ENCODE results near the gene LRRTM4. TPM values are rescaled to one million over a fixed set of nuclear protein-coding genes. Genes with fewer than 3 reads are reported as not detected.

The LRRTM4 gene
- total and polyA plus RNA-seq, 2 experiments from 2014 or later = 4.5 to 15.4 TPM

GRCh38 chr2:77296791-77297190, 225.4 kb downstream of the LRRTM4 start (continued):
- no peak for TF ChIP-seq CTCF (conservative IDR thresholded peaks at IDR 0.05; ENCODE audit: low read depth in 2 of 2)

- Histone ChIP-seq H3K36me3 (ENCODE audit: insufficient read depth) (no peaks in the 10 kb centered on the region), H3K27me3 (ENCODE audit: insufficient read depth) (no peaks in the 10 kb centered on the region), H3K79me2 (replicated peaks; ENCODE audit: insufficient read depth) (no peaks in the 10 kb centered on the region), H3K4me1 (ENCODE audit: insufficient read depth) (no peaks in the 10 kb centered on the region), H3K27ac (ENCODE audit: low read depth) (no peak overlapping the region), H2AFZ (no peak overlapping the region), H3F3A (replicated peaks; ENCODE audit: low read depth) (no peaks in the 10 kb centered on the region), H3K4me2 (no peak overlapping the region), H3K4me3 (no peak overlapping the region), H4K20me1 (replicated peaks; ENCODE audit: insufficient read depth) (no peaks in the 10 kb centered on the region), H3K9me2 (ENCODE audit: insufficient read depth) (peaks cover 3% of the 10 kb centered on the region; the same call in 1 of the 2 replicates)
- DNase-seq (ENCODE audit: low spot score) = no peak
- Mint-ChIP-seq H3K9me3 (no peaks in the 10 kb centered on the region), H3K4me1 (no peaks in the 10 kb centered on the region), H3K27me3 (ENCODE audit: insufficient read depth, low read depth, poor library complexity) (peaks cover 1% of the 10 kb centered on the region), H3K27ac (no peak overlapping the region), H3K36me3 (ENCODE audit: low read depth) (no peaks in the 10 kb centered on the region), H3K4me3 (no peak overlapping the region)
- no peak for TF ChIP-seq STAT1 (IDR thresholded peaks at IDR 0.05; ENCODE audit: unreplicated experiment)
- no peak for TF ChIP-seq ZNF114 (CRISPR knock-in tag; IDR thresholded peaks at IDR 0.05)
- TF ChIP-seq NANOG (IDR thresholded peaks at IDR 0.05; ENCODE audit: borderline replicate concordance) = no peak
- no peak for TF ChIP-seq CTCF (conservative IDR thresholded peaks at IDR 0.05; ENCODE audit: low read depth in 2 of 2)
- no peak for TF ChIP-seq ZNF331 (CRISPR knock-in tag; IDR thresholded peaks at IDR 0.05; ENCODE audit: low read depth)
- TF ChIP-seq POLR2AphosphoS5 (IDR thresholded peaks at IDR 0.05; ENCODE audit: low read depth) = no peak
- no peak for TF ChIP-seq EZH2 (IDR thresholded peaks at IDR 0.05; ENCODE audit: low read depth, unreplicated experiment)
- TF ChIP-seq, protein P1, sequence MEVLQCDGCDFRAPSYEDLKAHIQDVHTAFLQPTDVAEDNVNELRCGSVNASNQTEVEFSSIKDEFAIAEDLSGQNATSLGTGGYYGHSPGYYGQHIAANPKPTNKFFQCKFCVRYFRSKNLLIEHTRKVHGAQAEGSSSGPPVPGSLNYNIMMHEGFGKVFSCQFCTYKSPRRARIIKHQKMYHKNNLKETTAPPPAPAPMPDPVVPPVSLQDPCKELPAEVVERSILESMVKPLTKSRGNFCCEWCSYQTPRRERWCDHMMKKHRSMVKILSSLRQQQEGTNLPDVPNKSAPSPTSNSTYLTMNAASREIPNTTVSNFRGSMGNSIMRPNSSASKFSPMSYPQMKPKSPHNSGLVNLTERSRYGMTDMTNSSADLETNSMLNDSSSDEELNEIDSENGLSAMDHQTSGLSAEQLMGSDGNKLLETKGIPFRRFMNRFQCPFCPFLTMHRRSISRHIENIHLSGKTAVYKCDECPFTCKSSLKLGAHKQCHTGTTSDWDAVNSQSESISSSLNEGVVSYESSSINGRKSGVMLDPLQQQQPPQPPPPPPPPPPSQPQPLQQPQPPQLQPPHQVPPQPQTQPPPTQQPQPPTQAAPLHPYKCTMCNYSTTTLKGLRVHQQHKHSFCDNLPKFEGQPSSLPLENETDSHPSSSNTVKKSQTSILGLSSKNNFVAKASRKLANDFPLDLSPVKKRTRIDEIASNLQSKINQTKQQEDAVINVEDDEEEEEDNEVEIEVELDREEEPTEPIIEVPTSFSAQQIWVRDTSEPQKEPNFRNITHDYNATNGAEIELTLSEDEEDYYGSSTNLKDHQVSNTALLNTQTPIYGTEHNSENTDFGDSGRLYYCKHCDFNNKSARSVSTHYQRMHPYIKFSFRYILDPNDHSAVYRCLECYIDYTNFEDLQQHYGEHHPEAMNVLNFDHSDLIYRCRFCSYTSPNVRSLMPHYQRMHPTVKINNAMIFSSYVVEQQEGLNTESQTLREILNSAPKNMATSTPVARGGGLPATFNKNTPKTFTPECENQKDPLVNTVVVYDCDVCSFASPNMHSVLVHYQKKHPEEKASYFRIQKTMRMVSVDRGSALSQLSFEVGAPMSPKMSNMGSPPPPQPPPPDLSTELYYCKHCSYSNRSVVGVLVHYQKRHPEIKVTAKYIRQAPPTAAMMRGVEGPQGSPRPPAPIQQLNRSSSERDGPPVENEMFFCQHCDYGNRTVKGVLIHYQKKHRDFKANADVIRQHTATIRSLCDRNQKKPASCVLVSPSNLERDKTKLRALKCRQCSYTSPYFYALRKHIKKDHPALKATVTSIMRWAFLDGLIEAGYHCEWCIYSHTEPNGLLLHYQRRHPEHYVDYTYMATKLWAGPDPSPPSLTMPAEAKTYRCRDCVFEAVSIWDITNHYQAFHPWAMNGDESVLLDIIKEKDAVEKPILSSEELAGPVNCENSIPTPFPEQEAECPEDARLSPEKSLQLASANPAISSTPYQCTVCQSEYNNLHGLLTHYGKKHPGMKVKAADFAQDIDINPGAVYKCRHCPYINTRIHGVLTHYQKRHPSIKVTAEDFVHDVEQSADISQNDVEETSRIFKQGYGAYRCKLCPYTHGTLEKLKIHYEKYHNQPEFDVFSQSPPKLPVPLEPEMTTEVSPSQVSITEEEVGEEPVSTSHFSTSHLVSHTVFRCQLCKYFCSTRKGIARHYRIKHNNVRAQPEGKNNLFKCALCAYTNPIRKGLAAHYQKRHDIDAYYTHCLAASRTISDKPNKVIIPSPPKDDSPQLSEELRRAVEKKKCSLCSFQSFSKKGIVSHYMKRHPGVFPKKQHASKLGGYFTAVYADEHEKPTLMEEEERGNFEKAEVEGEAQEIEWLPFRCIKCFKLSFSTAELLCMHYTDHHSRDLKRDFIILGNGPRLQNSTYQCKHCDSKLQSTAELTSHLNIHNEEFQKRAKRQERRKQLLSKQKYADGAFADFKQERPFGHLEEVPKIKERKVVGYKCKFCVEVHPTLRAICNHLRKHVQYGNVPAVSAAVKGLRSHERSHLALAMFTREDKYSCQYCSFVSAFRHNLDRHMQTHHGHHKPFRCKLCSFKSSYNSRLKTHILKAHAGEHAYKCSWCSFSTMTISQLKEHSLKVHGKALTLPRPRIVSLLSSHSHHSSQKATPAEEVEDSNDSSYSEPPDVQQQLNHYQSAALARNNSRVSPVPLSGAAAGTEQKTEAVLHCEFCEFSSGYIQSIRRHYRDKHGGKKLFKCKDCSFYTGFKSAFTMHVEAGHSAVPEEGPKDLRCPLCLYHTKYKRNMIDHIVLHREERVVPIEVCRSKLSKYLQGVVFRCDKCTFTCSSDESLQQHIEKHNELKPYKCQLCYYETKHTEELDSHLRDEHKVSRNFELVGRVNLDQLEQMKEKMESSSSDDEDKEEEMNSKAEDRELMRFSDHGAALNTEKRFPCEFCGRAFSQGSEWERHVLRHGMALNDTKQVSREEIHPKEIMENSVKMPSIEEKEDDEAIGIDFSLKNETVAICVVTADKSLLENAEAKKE (CRISPR knock-in tag; IDR thresholded peaks at IDR 0.05) = no peak
- TF ChIP-seq JUNB (IDR thresholded peaks at IDR 0.05; ENCODE audit: unreplicated experiment) = no peak
- TF ChIP-seq, protein P2, sequence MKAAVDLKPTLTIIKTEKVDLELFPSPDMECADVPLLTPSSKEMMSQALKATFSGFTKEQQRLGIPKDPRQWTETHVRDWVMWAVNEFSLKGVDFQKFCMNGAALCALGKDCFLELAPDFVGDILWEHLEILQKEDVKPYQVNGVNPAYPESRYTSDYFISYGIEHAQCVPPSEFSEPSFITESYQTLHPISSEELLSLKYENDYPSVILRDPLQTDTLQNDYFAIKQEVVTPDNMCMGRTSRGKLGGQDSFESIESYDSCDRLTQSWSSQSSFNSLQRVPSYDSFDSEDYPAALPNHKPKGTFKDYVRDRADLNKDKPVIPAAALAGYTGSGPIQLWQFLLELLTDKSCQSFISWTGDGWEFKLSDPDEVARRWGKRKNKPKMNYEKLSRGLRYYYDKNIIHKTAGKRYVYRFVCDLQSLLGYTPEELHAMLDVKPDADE (IDR thresholded peaks at IDR 0.05) = no peak
- no peak for TF ChIP-seq EZH2phosphoT487 (IDR thresholded peaks at IDR 0.05; ENCODE audit: unreplicated experiment)
- no peak for TF ChIP-seq CREB1 (CRISPR knock-in tag; IDR thresholded peaks at IDR 0.05; ENCODE audit: low read depth)
- no peak for ATAC-seq
Measured at GRCh38 chr2:77294474-77294873, 227.7 kb downstream of the LRRTM4 start.
